ENCODE data around the gene SYCE1.

- no peak for TF ChIP-seq POLR2A (IDR thresholded peaks at IDR 0.05)
- no peak for TF ChIP-seq CTCF (IDR thresholded peaks at IDR 0.05)
- TF ChIP-seq EP300 (IDR thresholded peaks at IDR 0.05): no peak
These were observed 38.3 kb downstream of the SYCE1 start, which contains the start of gene CYP2E1 for GRCh38 chr10:133526957-133527588.

Measured in stomach (tissue), 4 donors.